ENCODE data around the gene DDR2. TPM values are rescaled to one million over a fixed set of nuclear protein-coding genes. Genes with fewer than 3 reads are reported as not detected.

The DDR2 gene
- total RNA-seq, 1 experiment from 2014 or later = 1.9 TPM

DNA sequence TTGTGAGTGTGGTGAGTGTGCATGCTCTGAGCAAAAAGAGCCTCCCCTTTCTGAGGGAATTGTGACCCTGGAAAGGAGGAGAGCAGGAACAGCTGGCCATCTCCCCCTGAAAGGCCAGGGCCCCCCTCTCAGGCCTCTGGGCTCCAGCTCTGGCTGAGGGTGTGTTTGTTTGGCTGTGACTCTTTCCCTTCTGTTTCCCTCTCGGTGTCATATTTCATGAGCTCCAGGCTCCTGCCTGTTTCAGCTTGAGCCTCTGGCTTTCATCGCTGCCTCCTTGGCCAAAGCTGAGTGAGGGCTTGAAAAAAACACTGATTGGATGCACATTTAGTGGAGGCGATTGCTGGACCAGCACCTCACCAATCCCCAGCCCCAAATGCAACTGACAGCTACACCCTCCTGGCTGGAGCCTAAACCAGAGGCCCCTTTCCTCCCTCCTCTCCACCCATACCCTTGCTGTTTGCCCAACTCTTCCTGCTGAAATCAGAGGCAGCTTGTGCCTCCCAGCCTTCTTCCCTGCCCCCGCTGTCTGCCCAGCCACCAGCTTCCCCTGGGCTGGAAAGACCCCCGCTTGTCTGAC, 64.1 kb downstream of the DDR2 start:
- no peaks in the 10 kb centered on the region for H3K9me3 ChIP-seq (ENCODE audit: control insufficient read depth, insufficient read depth, low read depth, low read length)
- H3K27ac ChIP-seq (ENCODE audit: low read length) = peak overlapping the region; percentile 85
- ChIA-PET POLR2A (no interaction called here), CTCF (no interaction called here)
- TF ChIP-seq POLR2AphosphoS5 (IDR thresholded peaks at IDR 0.05; ENCODE audit: low read depth, low read length) = no peak
- TF ChIP-seq TCF7L2 (IDR thresholded peaks at IDR 0.05; ENCODE audit: low read depth, low read length) = no peak
- TF ChIP-seq, protein P1, sequence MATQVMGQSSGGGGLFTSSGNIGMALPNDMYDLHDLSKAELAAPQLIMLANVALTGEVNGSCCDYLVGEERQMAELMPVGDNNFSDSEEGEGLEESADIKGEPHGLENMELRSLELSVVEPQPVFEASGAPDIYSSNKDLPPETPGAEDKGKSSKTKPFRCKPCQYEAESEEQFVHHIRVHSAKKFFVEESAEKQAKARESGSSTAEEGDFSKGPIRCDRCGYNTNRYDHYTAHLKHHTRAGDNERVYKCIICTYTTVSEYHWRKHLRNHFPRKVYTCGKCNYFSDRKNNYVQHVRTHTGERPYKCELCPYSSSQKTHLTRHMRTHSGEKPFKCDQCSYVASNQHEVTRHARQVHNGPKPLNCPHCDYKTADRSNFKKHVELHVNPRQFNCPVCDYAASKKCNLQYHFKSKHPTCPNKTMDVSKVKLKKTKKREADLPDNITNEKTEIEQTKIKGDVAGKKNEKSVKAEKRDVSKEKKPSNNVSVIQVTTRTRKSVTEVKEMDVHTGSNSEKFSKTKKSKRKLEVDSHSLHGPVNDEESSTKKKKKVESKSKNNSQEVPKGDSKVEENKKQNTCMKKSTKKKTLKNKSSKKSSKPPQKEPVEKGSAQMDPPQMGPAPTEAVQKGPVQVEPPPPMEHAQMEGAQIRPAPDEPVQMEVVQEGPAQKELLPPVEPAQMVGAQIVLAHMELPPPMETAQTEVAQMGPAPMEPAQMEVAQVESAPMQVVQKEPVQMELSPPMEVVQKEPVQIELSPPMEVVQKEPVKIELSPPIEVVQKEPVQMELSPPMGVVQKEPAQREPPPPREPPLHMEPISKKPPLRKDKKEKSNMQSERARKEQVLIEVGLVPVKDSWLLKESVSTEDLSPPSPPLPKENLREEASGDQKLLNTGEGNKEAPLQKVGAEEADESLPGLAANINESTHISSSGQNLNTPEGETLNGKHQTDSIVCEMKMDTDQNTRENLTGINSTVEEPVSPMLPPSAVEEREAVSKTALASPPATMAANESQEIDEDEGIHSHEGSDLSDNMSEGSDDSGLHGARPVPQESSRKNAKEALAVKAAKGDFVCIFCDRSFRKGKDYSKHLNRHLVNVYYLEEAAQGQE (IDR thresholded peaks at IDR 0.05; ENCODE audit: insufficient read depth in 1 of 2, low read depth in 2 of 2, low read length in 1 of 2) = no peak
- no peak for TF ChIP-seq SIN3A (IDR thresholded peaks at IDR 0.05; ENCODE audit: borderline replicate concordance, insufficient read depth, low read depth, low read length)
- TF ChIP-seq, protein P2, sequence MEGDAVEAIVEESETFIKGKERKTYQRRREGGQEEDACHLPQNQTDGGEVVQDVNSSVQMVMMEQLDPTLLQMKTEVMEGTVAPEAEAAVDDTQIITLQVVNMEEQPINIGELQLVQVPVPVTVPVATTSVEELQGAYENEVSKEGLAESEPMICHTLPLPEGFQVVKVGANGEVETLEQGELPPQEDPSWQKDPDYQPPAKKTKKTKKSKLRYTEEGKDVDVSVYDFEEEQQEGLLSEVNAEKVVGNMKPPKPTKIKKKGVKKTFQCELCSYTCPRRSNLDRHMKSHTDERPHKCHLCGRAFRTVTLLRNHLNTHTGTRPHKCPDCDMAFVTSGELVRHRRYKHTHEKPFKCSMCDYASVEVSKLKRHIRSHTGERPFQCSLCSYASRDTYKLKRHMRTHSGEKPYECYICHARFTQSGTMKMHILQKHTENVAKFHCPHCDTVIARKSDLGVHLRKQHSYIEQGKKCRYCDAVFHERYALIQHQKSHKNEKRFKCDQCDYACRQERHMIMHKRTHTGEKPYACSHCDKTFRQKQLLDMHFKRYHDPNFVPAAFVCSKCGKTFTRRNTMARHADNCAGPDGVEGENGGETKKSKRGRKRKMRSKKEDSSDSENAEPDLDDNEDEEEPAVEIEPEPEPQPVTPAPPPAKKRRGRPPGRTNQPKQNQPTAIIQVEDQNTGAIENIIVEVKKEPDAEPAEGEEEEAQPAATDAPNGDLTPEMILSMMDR (IDR thresholded peaks at IDR 0.05) = no peak
- in situ Hi-C loops (cut with HindIII; ENCODE audit: low pct_unique_long_range_greater_than_20kb, low sequenced_read_pairs) = no loop called here
- intact Hi-C loops (cut with micrococcal nuclease; ENCODE audit: unreplicated experiment) = no loop called here
- no peaks in the 10 kb centered on the region for H3K36me3 ChIP-seq (ENCODE audit: control insufficient read depth, insufficient read depth, low read length)
- peaks cover 25% of the 10 kb centered on the region for H3K4me1 ChIP-seq (ENCODE audit: control insufficient read depth, insufficient read depth, low read length)
- peak; percentile 94 for ATAC-seq
- H3K4me3 ChIP-seq (ENCODE audit: low read depth in 2 of 2, low read length in 2 of 2) = peak overlapping the region in 1 of 2 experiments; percentile 23; a peak in 2 of 4 replicates
- H3K27me3 ChIP-seq (ENCODE audit: control insufficient read depth, insufficient read depth, low read length) = no peaks in the 10 kb centered on the region
- BruUV-seq (replicated peaks) = no TSS peak
- no peak for DNase-seq (ENCODE audit: low read depth, low spot score)

DNA sequence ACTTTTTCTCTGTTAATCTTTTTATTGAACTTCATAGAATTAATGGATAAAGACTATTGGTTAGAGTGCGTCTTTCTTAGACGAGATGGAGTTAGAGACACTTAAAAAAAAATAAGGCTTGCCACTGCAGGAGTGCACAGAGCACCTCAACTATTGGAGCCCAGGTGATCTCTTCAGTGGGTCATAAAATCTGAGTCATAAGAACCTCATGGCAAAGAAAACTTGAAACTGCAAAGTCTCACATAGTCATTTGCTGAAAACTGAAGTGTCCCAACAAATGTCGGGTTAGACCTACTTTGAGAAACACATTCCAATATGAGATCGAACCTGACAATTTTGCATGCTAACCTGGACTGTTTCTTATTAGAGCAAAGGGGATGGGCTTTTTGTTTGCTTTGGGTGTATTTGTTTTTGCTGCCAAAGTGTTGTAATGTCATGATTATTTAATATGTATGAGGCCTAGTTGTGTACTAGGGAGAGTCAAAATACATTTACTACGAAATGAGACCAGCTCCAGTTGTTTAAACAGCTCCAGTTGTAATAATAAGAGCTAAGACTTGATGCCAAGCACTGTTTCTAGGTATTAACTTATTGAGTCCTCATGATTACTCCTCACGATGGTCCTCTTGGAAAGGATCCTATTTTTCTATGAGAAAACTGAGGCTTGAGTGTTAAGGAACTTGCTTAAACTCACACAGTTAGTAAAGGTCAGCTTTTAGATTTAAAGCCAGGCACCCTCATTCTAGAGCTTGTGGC, 65.1 kb downstream of the DDR2 start:
- in situ Hi-C loops (cut with HindIII; ENCODE audit: low pct_unique_long_range_greater_than_20kb, low sequenced_read_pairs) = no loop called here
- BruUV-seq (replicated peaks) = no TSS peak
- peaks cover 25% of the 10 kb centered on the region for H3K4me1 ChIP-seq (ENCODE audit: control insufficient read depth, insufficient read depth, low read length)
- ChIA-PET CTCF (no interaction called here), POLR2A (interaction anchor here (0.5 kb wide), 1 partner anchor 74 kb away, joined by 3 read pairs; no protein-coding TSS in a partner anchor)
- intact Hi-C loops (cut with micrococcal nuclease; ENCODE audit: unreplicated experiment) = no loop called here
- peak overlapping the region; percentile 85 for H3K27ac ChIP-seq (ENCODE audit: low read length)
- H3K36me3 ChIP-seq (ENCODE audit: control insufficient read depth, insufficient read depth, low read length) = no peaks in the 10 kb centered on the region
- no peak for TF ChIP-seq TCF7L2 (IDR thresholded peaks at IDR 0.05; ENCODE audit: low read depth, low read length)
- no peak for TF ChIP-seq POLR2AphosphoS5 (IDR thresholded peaks at IDR 0.05; ENCODE audit: low read depth, low read length)
- TF ChIP-seq, protein P1 (IDR thresholded peaks at IDR 0.05; ENCODE audit: insufficient read depth in 1 of 2, low read depth in 2 of 2, low read length in 1 of 2) = no peak
- TF ChIP-seq SIN3A (IDR thresholded peaks at IDR 0.05; ENCODE audit: borderline replicate concordance, insufficient read depth, low read depth, low read length) = no peak
- TF ChIP-seq, protein P2 (IDR thresholded peaks at IDR 0.05) = no peak
- DNase-seq (ENCODE audit: low read depth, low spot score) = no peak
- H3K27me3 ChIP-seq (ENCODE audit: control insufficient read depth, insufficient read depth, low read length) = no peaks in the 10 kb centered on the region
- no peaks in the 10 kb centered on the region for H3K9me3 ChIP-seq (ENCODE audit: control insufficient read depth, insufficient read depth, low read depth, low read length)
- no peak for ATAC-seq
- H3K4me3 ChIP-seq (ENCODE audit: low read depth in 2 of 2, low read length in 2 of 2) = no peak overlapping the region
